SK-N-MC (cell line): Measurements from ENCODE around the gene LOXHD1.
A peak's percentile ranks its signal among the peaks of the same experiment; 100 is the strongest.

Experiments
- DNase-seq: peaks from one replicate; pipeline ENCODE4 v3.0.0-alpha.2; 2011; ENCODE audit warnings: low read depth, low spot score
- H3K27ac ChIP-seq: fragments of 200-600 bp; sonication (generic); 2 replicates; pipeline ENCODE4 v1.5.1; 2016; ENCODE audit warnings: mixed run types
- H3K36me3 ChIP-seq: fragments of 200-600 bp; sonication (generic); 2 replicates; pipeline ENCODE4 v1.6.1; 2017; ENCODE audit warnings: antibody characterized with exemption, low read length, mixed read lengths; ENCODE audit not compliant: insufficient read depth
- H3K4me3 ChIP-seq: fragments of 200-600 bp; sonication (generic); 2 replicates; pipeline ENCODE4 v1.5.1; 2016
- H3K9ac ChIP-seq: fragments of 200-600 bp; sonication (generic); 2 replicates; pipeline ENCODE4 v1.8.0; 2017; ENCODE audit warnings: mixed run types, mixed read lengths; ENCODE audit not compliant: insufficient read length
- H3K9me3 ChIP-seq: fragments of 200-600 bp; sonication (generic); 2 replicates; pipeline ENCODE4 v1.6.1; 2017; ENCODE audit warnings: low read depth, mild to moderate bottlenecking, antibody characterized with exemption, low read length, moderate library complexity, mixed read lengths
- EZH2 ChIP-seq: fragments of 200-600 bp; sonication (generic); IDR thresholded peaks from one replicate; pipeline ENCODE4 v1.6.1; 2017; ENCODE audit warnings: antibody characterized with exemption
- FOXP2 ChIP-seq: optimal IDR thresholded peaks from 2 replicates; pipeline ENCODE3; 2011; ENCODE audit warnings: mild to moderate bottlenecking, moderate library complexity; ENCODE audit not compliant: insufficient read depth; ENCODE audit errors: extremely low read length, control extremely low read depth
- POLR2AphosphoS5 ChIP-seq: IDR thresholded peaks from 2 replicates; pipeline ENCODE4 v1.6.1; 2012; ENCODE audit warnings: mild to moderate bottlenecking, low read depth, low read length, borderline replicate concordance

LOXHD1 gene

GRCh38 chr18:46482831-46483230 lies 174.2 kb downstream of the LOXHD1 start:
- DNase-seq, result no peak
- Histone ChIP-seq H3K9me3 (no peaks in the 10 kb centered on the region), H3K9ac (no peak overlapping the region), H3K27ac (0 out of 2 replicates have a peak overlapping the region, but pooled peaks have one; percentile 36), H3K36me3 (peaks cover 72% of the 10 kb centered on the region), H3K4me3 (no peak overlapping the region)
- TF ChIP-seq POLR2AphosphoS5, result no peak; the same call in 1 of the 2 replicates

- Histone ChIP-seq H3K27ac (peak overlapping the region; percentile 25; the same call in 1 of the 2 replicates), H3K36me3 (peaks cover 66% of the 10 kb centered on the region), H3K9ac (no peak overlapping the region), H3K9me3 (no peaks in the 10 kb centered on the region), H3K4me3 (no peak overlapping the region)
- no peak for DNase-seq
- TF ChIP-seq EZH2, result no peak
- no peak for TF ChIP-seq POLR2AphosphoS5
- TF ChIP-seq FOXP2, result no peak
These were observed 175.2 kb downstream of the LOXHD1 start for GRCh38 chr18:46481847-46482245.

- H3K36me3 ChIP-seq, result peaks cover 60% of the 10 kb centered on the region
- peak overlapping the region; percentile 78 for H3K27ac ChIP-seq
- DNase-seq, result peak; percentile 22
- H3K9ac ChIP-seq, result no peak overlapping the region
- no peak overlapping the region for H3K4me3 ChIP-seq
- no peak for TF ChIP-seq FOXP2
- no peak for TF ChIP-seq EZH2
- TF ChIP-seq POLR2AphosphoS5, result no peak
- no peaks in the 10 kb centered on the region for H3K9me3 ChIP-seq
These were observed 175.8 kb downstream of the LOXHD1 start for GRCh38 chr18:46481048-46481846.

GRCh38 chr18:46480226-46480625 lies 176.8 kb downstream of the LOXHD1 start:
- peak overlapping the region; percentile 78 for H3K27ac ChIP-seq

DNA sequence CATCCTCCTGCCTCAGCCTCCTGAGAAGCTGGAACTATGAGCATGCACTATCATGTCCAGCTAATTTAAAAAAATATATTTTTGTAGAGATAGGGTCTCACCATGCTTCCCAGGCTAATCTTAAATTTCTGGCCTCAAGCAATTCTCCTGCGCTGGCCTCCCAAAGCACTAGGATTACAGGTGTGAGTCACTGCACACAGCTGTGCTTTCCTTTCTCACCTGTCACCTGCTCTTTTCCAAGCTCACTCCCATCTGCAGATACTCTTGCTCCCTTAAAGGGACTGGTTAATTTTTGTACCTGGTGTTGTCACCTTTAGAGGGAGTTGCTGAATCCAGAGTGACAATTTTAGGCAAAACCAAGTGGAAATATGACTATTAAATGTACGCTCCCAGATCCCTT lies 178.2 kb downstream of the LOXHD1 start:
- Histone ChIP-seq H3K4me3 (no peak overlapping the region), H3K9me3 (no peaks in the 10 kb centered on the region), H3K27ac (no peak overlapping the region), H3K36me3 (peaks cover 37% of the 10 kb centered on the region), H3K9ac (no peak overlapping the region)
- no peak for DNase-seq
- TF ChIP-seq EZH2, result no peak
- no peak for TF ChIP-seq FOXP2

More at GRCh38 chr18:46480226-46480625, 176.8 kb downstream of the LOXHD1 start:
- TF ChIP-seq POLR2AphosphoS5 (0 out of 2 replicates have a peak, but pooled peaks have one; percentile 17), EZH2 (no peak)
- Histone ChIP-seq H3K9ac (no peak overlapping the region), H3K36me3 (peaks cover 50% of the 10 kb centered on the region), H3K4me3 (no peak overlapping the region), H3K9me3 (no peaks in the 10 kb centered on the region)
- no peak for DNase-seq

DNA sequence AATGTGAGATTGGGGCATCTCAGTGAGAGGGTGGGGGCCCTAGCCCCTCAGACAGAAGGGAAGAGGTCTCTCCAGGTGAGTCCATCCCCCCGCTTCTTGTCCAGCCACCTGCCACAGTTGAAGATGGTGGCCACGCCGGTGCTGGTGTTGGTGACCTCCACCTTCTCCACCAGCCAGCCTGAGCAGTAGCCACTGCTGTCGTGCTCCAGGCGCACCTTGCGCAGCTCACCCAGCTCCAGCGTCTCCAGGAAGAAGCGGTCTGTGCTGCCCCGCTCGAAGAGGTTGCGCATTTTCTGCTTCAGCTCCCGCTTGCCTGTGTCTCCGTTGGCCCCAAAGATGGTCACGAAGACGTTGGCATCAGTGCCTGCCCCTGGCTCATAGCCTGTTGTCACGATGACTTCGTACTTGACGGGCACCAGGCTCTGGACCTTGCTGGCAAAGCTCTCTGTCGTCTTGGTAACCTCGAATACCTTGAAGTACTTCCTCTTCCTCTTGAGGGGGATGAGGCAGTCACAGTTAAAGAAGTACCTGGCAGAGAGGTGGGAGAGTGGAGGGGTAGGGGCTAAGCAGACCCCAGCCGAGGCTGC lies 179.5 kb downstream of the LOXHD1 start:
- H3K36me3 ChIP-seq, result peaks cover 24% of the 10 kb centered on the region
- TF ChIP-seq EZH2 (no peak), FOXP2 (no peak), POLR2AphosphoS5 (no peak)
- H3K4me3 ChIP-seq, result no peak overlapping the region
- DNase-seq, result no peak
- no peak overlapping the region for H3K9ac ChIP-seq
- no peaks in the 10 kb centered on the region for H3K9me3 ChIP-seq
- H3K27ac ChIP-seq, result no peak overlapping the region

DNA sequence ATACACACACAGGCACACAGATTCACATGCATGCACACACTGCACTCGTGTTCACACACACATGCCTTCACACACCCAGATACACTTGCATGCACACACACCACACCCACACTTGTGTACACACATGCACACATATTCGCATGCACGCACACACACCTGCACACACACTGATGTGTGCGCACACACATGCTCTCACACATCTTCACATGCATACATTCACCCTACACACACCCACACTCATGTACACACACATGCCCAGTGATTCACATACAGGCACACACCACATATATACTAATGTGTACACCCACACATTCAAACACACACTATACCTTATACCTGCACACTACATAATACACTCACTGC lies 181.6 kb downstream of the LOXHD1 start:
- no peaks in the 10 kb centered on the region for H3K9me3 ChIP-seq
- TF ChIP-seq EZH2 (no peak), POLR2AphosphoS5 (peak; percentile 80)

GRCh38 chr18:46474487-46475389 lies 182.3 kb downstream of the LOXHD1 start:
- H3K9ac ChIP-seq, result no peak overlapping the region
- no peak for DNase-seq
- no peaks in the 10 kb centered on the region for H3K9me3 ChIP-seq
- H3K4me3 ChIP-seq, result no peak overlapping the region
- H3K36me3 ChIP-seq, result peaks cover 5% of the 10 kb centered on the region; the same call in 1 of the 2 replicates
- TF ChIP-seq POLR2AphosphoS5, result no peak; the same call in 1 of the 2 replicates
- no peak for TF ChIP-seq FOXP2
- TF ChIP-seq EZH2, result no peak
- H3K27ac ChIP-seq, result no peak overlapping the region

More for the DNA sequence above, 181.6 kb downstream of the LOXHD1 start:
- DNase-seq, result no peak
- Histone ChIP-seq H3K4me3 (no peak overlapping the region), H3K9ac (no peak overlapping the region), H3K36me3 (peaks cover 8% of the 10 kb centered on the region), H3K27ac (no peak overlapping the region)
